HEK293T (cell line): Measurements from ENCODE around the gene BET1L.
"Not testable (repeated sequence)": the region's sequence is repeated elsewhere in the genome, so short reads cannot be mapped to it uniquely, and the experiment has no call there.

Experiments
- BHLHE40 ChIP-seq: fragments of 450-650 bp; IDR thresholded peaks from 2 replicates; pipeline ENCODE4 v1.6.1; 2016; ENCODE audit warnings: mild to moderate bottlenecking, moderate library complexity, borderline replicate concordance
- FOXA1 ChIP-seq: fragments of 450-650 bp; IDR thresholded peaks from 2 replicates; pipeline ENCODE4 v1.6.1; 2016; ENCODE audit warnings: mild to moderate bottlenecking
- FOXK2 ChIP-seq: fragments of 450-650 bp; IDR thresholded peaks from 2 replicates; pipeline ENCODE4 v1.6.1; 2016; ENCODE audit warnings: mild to moderate bottlenecking
- HDGF ChIP-seq: fragments of 450-650 bp; IDR thresholded peaks from 2 replicates; pipeline ENCODE4 v1.6.1; 2017; ENCODE audit warnings: antibody characterized with exemption, borderline replicate concordance
- LEF1 ChIP-seq: fragments of 450-650 bp; IDR thresholded peaks from 2 replicates; pipeline ENCODE4 v1.6.1; 2017; ENCODE audit warnings: mild to moderate bottlenecking, borderline replicate concordance
- NFRKB ChIP-seq: fragments of 450-650 bp; IDR thresholded peaks from 2 replicates; pipeline ENCODE4 v1.6.1; 2016; ENCODE audit warnings: mild to moderate bottlenecking, moderate library complexity
- SUZ12 ChIP-seq: fragments of 450-650 bp; IDR thresholded peaks from 2 replicates; pipeline ENCODE4 v1.6.1; 2016; ENCODE audit warnings: mild to moderate bottlenecking

GRCh38 chr11:190546-190945 lies 16.7 kb downstream of the BET1L start:
- not testable (repeated sequence) for TF ChIP-seq LEF1, NFRKB, BHLHE40, FOXA1, SUZ12, FOXK2, HDGF
